ENCODE results near the gene COMMD9. TPM values are rescaled to one million over a fixed set of nuclear protein-coding genes. Genes with fewer than 3 reads are reported as not detected.

Gene COMMD9
- total and polyA plus RNA-seq, 2 experiments from 2014 or later, result 22.4 to 44.1 TPM

- H3K27me3 ChIP-seq (ENCODE audit: insufficient read depth), result no peaks in the 10 kb centered on the region
- no peak overlapping the region for H3K27ac ChIP-seq (ENCODE audit: low read depth)
- Mint-ChIP-seq H3K27me3 (ENCODE audit: insufficient read depth, low read depth, poor library complexity) (no peaks in the 10 kb centered on the region), H3K36me3 (ENCODE audit: low read depth) (peaks cover 13% of the 10 kb centered on the region; the same call in 1 of the 3 replicates), H3K4me1 (no peaks in the 10 kb centered on the region), H3K9me3 (no peaks in the 10 kb centered on the region), H3K4me3 (no peak overlapping the region), H3K27ac (no peak overlapping the region)
- H3K79me2 ChIP-seq (replicated peaks; ENCODE audit: insufficient read depth), result no peaks in the 10 kb centered on the region
- no peak overlapping the region for H3K4me2 ChIP-seq
- no peaks in the 10 kb centered on the region for H4K20me1 ChIP-seq (replicated peaks; ENCODE audit: insufficient read depth)
- H3F3A ChIP-seq (replicated peaks; ENCODE audit: low read depth), result no peaks in the 10 kb centered on the region
- no peaks in the 10 kb centered on the region for H3K36me3 ChIP-seq (ENCODE audit: insufficient read depth)
- ATAC-seq, result no peak
- DNase-seq (ENCODE audit: low spot score), result no peak
- peaks cover 14% of the 10 kb centered on the region; the same call in 1 of the 2 replicates for H3K9me2 ChIP-seq (ENCODE audit: insufficient read depth)
- no peak overlapping the region for H3K4me3 ChIP-seq
- H3K4me1 ChIP-seq (ENCODE audit: insufficient read depth), result no peaks in the 10 kb centered on the region
- H2AFZ ChIP-seq, result no peak overlapping the region
- TF ChIP-seq CREB1 (CRISPR knock-in tag; IDR thresholded peaks at IDR 0.05; ENCODE audit: low read depth), result no peak
- TF ChIP-seq ZNF462 (CRISPR knock-in tag; IDR thresholded peaks at IDR 0.05), result no peak
- no peak for TF ChIP-seq ZNF331 (CRISPR knock-in tag; IDR thresholded peaks at IDR 0.05; ENCODE audit: low read depth)
- TF ChIP-seq ZNF114 (CRISPR knock-in tag; IDR thresholded peaks at IDR 0.05), result no peak
- TF ChIP-seq EZH2phosphoT487 (IDR thresholded peaks at IDR 0.05; ENCODE audit: unreplicated experiment), result no peak
- no peak for TF ChIP-seq REST (IDR thresholded peaks at IDR 0.05; ENCODE audit: unreplicated experiment)
- no peak for TF ChIP-seq EZH2 (IDR thresholded peaks at IDR 0.05; ENCODE audit: low read depth, unreplicated experiment)
- no peak for TF ChIP-seq POLR2AphosphoS5 (IDR thresholded peaks at IDR 0.05; ENCODE audit: low read depth)
Measured at GRCh38 chr11:36238881-36239280, 50.3 kb downstream of the COMMD9 start.

Data from GM23338 (cell line).